ENCODE data around the gene USP16.
"Not testable (repeated sequence)": the region's sequence is repeated elsewhere in the genome, so short reads cannot be mapped to it uniquely, and the experiment has no call there.

The USP16 gene

DNA sequence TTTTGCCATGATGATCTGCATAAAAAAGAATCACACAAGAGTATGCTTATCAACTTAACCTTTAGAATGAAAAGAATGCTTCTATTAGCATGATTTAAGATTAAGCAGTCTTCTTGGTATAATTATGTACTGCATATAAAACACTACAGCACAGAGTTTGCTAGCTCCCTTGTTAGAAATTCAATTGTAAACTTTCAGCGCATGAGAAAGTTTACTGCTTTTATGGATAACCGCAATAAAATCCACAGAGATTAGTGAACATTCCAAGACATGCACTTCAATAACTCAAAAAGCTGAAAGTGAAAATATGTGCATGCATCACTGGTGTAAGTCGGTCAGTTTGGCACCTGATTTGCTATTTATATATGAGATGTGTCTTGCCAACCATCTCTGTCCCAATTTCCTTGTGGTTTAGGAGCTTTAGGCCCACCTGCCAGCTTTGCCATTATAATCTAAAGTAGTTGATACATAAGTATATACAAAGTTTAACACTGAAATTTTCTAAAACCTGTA lies 32.1 kb downstream of the USP16 start:
- no peak overlapping the region for H3K4me3 ChIP-seq (ENCODE audit: low read depth in 1 of 2, low read length in 2 of 2)
- no peak overlapping the region for H3K9ac ChIP-seq (ENCODE audit: low read depth in 1 of 2, low read length in 2 of 2)
- peaks cover 41 to 76% of the 10 kb centered on the region in 2 donors for H3K36me3 ChIP-seq (ENCODE audit: control insufficient read depth in 1 of 2, insufficient read depth in 2 of 2, low read length in 2 of 2)
- no peaks in the 10 kb centered on the region for H3K27me3 ChIP-seq (ENCODE audit: control insufficient read depth in 1 of 2, insufficient read depth in 2 of 2, low read length in 2 of 2)
- H3K9me3 ChIP-seq (ENCODE audit: control insufficient read depth in 1 of 2, low read length in 2 of 2), result no peaks in the 10 kb centered on the region
- no peaks in the 10 kb centered on the region for H3K4me1 ChIP-seq (ENCODE audit: control insufficient read depth in 1 of 2, insufficient read depth in 2 of 2, low read length in 2 of 2)
- H3K27ac ChIP-seq (ENCODE audit: low read depth, low read length), result no peak overlapping the region

DNA sequence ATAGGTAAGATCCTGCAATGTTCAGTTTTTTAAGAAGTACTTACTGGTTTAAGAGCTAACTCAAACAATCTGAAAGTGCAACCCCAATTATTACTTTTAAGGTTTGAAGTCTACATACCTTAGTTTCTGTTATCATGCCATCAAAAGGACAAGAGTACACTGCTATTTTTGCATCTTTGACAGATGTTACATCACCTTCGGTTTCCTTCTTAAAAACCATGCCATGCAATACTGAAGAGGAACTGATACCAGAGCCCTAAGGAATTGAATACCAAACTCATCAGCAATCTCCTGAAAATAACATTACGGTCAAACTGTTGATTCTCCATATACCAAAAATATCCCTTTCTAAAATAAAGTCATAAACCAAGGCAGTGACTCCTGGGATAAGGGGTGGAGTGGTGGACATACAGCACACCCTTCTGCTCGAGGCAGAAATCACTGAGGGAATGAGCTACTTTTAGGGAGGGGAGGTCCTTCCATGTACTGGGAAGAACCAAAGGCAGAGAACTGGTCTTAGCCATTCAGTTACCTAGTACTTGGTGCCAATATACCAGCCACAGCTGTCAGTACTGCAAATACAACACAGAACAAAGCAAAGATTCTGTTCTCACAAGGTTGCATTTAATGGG lies 40.5 kb downstream of the USP16 start:
- Histone ChIP-seq H3K9ac (ENCODE audit: low read depth in 1 of 2, low read length in 2 of 2) (no peak overlapping the region), H3K36me3 (ENCODE audit: control insufficient read depth in 1 of 2, insufficient read depth in 2 of 2, low read length in 2 of 2) (peaks cover 45 to 86% of the 10 kb centered on the region in 2 donors), H3K4me3 (ENCODE audit: low read depth in 1 of 2, low read length in 2 of 2) (no peak overlapping the region), H3K27me3 (ENCODE audit: control insufficient read depth in 1 of 2, insufficient read depth in 2 of 2, low read length in 2 of 2) (no peaks in the 10 kb centered on the region), H3K9me3 (ENCODE audit: control insufficient read depth in 1 of 2, low read length in 2 of 2) (no peaks in the 10 kb centered on the region), H3K4me1 (ENCODE audit: control insufficient read depth in 1 of 2, insufficient read depth in 2 of 2, low read length in 2 of 2) (peaks cover 0 to 4% of the 10 kb centered on the region in 2 donors), H3K27ac (ENCODE audit: low read depth, low read length) (no peak overlapping the region)

DNA sequence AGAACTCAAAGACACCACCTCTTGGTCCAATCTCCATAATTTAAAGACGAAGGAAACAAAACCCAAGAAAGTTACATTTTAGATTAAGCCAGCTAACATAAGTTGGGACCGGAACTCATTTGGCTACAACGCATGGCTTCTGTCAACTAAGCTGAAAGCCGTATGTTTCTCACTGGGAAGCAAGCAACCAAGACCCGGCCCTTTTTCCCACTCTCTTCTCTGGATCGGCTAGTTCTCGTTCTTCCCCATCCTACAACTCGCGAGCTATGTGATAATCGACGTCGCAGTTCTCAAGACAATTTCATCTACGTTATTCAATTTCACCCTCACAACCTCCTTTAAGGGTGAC lies 48.4 kb downstream of the USP16 start:
- Histone ChIP-seq H3K9ac (ENCODE audit: low read depth in 1 of 2, low read length in 2 of 2) (peak overlapping the region; percentile 90 to 96), H3K27ac (ENCODE audit: low read depth, low read length) (peak overlapping the region; percentile 82)

DNA sequence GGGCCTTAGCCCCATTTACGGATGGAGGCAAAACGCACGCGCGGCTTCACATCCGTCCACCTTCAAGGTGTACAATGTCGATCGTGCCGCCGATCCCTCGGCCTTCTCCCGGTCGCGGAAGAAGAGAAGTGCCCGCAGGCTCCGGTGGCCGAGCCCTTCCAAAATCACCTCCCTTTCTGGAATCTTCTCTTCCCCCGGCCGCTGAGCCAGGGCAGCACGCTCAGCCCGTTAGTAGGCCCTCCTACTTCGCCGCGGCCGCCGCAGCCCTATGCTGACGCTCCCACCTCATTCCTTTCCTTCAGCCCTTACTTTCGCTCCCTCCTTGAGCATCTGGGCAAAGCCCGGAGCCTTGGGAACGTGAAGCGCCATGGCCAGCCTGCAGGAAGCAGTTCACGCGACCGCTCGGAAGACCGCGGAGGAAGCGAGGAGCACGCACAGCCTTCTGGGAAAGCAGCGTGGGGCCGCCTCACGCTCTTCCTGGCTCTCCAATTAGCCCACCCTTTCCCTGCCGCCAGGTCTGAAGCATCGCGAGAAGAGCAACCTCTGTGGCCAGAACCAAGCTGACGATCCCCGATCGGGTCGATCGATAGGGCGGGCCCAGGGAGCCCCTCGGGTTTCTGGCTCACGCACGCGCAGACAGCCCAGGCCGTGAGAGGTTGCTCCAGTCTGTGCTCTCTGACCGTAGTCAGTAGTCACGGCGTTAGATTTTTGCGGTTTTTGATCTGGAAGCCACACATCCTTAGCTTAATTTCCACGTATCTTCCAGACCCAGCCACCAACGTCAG lies 48.9 kb downstream of the USP16 start, which contains the start of gene CCT8:
Gene CCT8 (minus strand): TSS at position 427 of the 785 bp plus-strand sequence. CDS start 58 bp downstream, at position 369.
- Histone ChIP-seq H3K27ac (ENCODE audit: low read depth, low read length) (peak within 1 kb of the TSS; percentile 85), H3K27me3 (ENCODE audit: control insufficient read depth in 1 of 2, insufficient read depth in 2 of 2, low read length in 2 of 2) (no peaks in the 10 kb centered on the region), H3K9me3 (ENCODE audit: control insufficient read depth in 1 of 2, low read length in 2 of 2) (no peaks in the 10 kb centered on the region), H3K9ac (ENCODE audit: low read depth in 1 of 2, low read length in 2 of 2) (peak within 1 kb of the TSS; percentile 90 to 96), H3K36me3 (ENCODE audit: control insufficient read depth in 1 of 2, insufficient read depth in 2 of 2, low read length in 2 of 2) (peaks cover 3 to 4% of the 10 kb centered on the region in 2 donors), H3K4me3 (ENCODE audit: low read depth in 1 of 2, low read length in 2 of 2) (peak within 1 kb of the TSS; percentile 94 to 96), H3K4me1 (ENCODE audit: control insufficient read depth in 1 of 2, insufficient read depth in 2 of 2, low read length in 2 of 2) (peaks cover 22% of the 10 kb centered on the region in 2 donors)

More for the DNA sequence above, 48.4 kb downstream of the USP16 start:
- peak overlapping the region; percentile 94 to 96 for H3K4me3 ChIP-seq (ENCODE audit: low read depth in 1 of 2, low read length in 2 of 2)
- H3K36me3 ChIP-seq (ENCODE audit: control insufficient read depth in 1 of 2, insufficient read depth in 2 of 2, low read length in 2 of 2), result peaks cover 3 to 8% of the 10 kb centered on the region in 2 donors
- H3K27me3 ChIP-seq (ENCODE audit: control insufficient read depth in 1 of 2, insufficient read depth in 2 of 2, low read length in 2 of 2), result no peaks in the 10 kb centered on the region
- peaks cover 20 to 22% of the 10 kb centered on the region in 2 donors for H3K4me1 ChIP-seq (ENCODE audit: control insufficient read depth in 1 of 2, insufficient read depth in 2 of 2, low read length in 2 of 2)
- H3K9me3 ChIP-seq (ENCODE audit: control insufficient read depth in 1 of 2, low read length in 2 of 2), result no peaks in the 10 kb centered on the region

DNA sequence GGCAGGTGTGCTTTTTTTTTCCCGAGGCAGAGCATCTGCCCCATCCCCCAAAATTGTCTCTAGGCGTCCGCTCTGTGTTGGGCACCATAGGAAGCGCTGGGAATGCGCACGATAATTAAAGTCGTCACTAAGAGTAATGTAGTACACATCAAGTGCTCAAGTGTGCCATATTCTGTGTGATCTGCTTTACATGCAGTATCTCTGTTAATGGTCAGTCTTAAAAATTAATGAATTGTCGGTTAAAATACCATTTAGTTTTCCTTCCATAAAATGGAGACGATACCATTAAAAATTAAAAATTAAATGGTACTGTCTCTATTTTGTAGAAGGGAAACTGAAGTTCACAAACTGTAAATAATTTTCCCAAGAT lies 49.5 kb downstream of the USP16 start:
- Histone ChIP-seq H3K9me3 (ENCODE audit: control insufficient read depth in 1 of 2, low read length in 2 of 2) (no peaks in the 10 kb centered on the region), H3K36me3 (ENCODE audit: control insufficient read depth in 1 of 2, insufficient read depth in 2 of 2, low read length in 2 of 2) (peaks cover 0 to 2% of the 10 kb centered on the region in 2 donors), H3K4me1 (ENCODE audit: control insufficient read depth in 1 of 2, insufficient read depth in 2 of 2, low read length in 2 of 2) (peaks cover 22 to 27% of the 10 kb centered on the region in 2 donors), H3K27ac (ENCODE audit: low read depth, low read length) (peak overlapping the region; percentile 85), H3K9ac (ENCODE audit: low read depth in 1 of 2, low read length in 2 of 2) (peak overlapping the region; percentile 90 to 96), H3K27me3 (ENCODE audit: control insufficient read depth in 1 of 2, insufficient read depth in 2 of 2, low read length in 2 of 2) (no peaks in the 10 kb centered on the region), H3K4me3 (ENCODE audit: low read depth in 1 of 2, low read length in 2 of 2) (peak overlapping the region; percentile 94 to 96)

DNA sequence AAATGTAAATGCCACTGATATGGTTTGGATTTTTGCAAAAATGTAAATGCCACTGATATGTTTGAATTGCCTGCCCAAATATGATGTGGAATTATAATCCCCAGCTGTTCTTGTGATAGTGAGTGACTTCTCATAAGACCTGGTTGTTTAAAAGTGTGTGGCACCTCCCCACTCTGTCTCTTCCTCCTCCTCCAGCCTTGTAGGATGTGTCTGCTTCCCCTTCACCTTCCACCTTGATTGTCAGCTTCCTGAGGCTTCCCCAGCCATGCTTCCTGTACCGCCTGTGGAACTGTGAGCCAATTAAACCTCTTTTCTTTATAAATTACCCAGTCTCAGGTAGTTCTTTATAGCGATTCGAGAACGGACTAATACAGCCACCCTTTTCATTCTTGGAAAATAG lies 50.3 kb downstream of the USP16 start:
- no peaks in the 10 kb centered on the region for H3K9me3 ChIP-seq (ENCODE audit: control insufficient read depth in 1 of 2, low read length in 2 of 2)
- peaks cover 22 to 35% of the 10 kb centered on the region in 2 donors for H3K4me1 ChIP-seq (ENCODE audit: control insufficient read depth in 1 of 2, insufficient read depth in 2 of 2, low read length in 2 of 2)
- no peaks in the 10 kb centered on the region for H3K36me3 ChIP-seq (ENCODE audit: control insufficient read depth in 1 of 2, insufficient read depth in 2 of 2, low read length in 2 of 2)
- H3K9ac ChIP-seq (ENCODE audit: low read depth in 1 of 2, low read length in 2 of 2), result no peak overlapping the region
- no peaks in the 10 kb centered on the region for H3K27me3 ChIP-seq (ENCODE audit: control insufficient read depth in 1 of 2, insufficient read depth in 2 of 2, low read length in 2 of 2)
- H3K27ac ChIP-seq (ENCODE audit: low read depth, low read length), result no peak overlapping the region
- no peak overlapping the region for H3K4me3 ChIP-seq (ENCODE audit: low read depth in 1 of 2, low read length in 2 of 2)

- Histone ChIP-seq H3K9ac (ENCODE audit: low read depth in 1 of 2, low read length in 2 of 2) (no peak overlapping the region), H3K27me3 (ENCODE audit: control insufficient read depth in 1 of 2, insufficient read depth in 2 of 2, low read length in 2 of 2) (no peaks in the 10 kb centered on the region), H3K36me3 (ENCODE audit: control insufficient read depth in 1 of 2, insufficient read depth in 2 of 2, low read length in 2 of 2) (no peaks in the 10 kb centered on the region), H3K4me3 (ENCODE audit: low read depth in 1 of 2, low read length in 2 of 2) (no peak overlapping the region), H3K9me3 (ENCODE audit: control insufficient read depth in 1 of 2, low read length in 2 of 2) (no peaks in the 10 kb centered on the region), H3K4me1 (ENCODE audit: control insufficient read depth in 1 of 2, insufficient read depth in 2 of 2, low read length in 2 of 2) (peaks cover 22 to 43% of the 10 kb centered on the region in 2 donors), H3K27ac (ENCODE audit: low read depth, low read length) (no peak overlapping the region)
Measured at GRCh38 chr21:29075706-29076466, 51.4 kb downstream of the USP16 start.

DNA sequence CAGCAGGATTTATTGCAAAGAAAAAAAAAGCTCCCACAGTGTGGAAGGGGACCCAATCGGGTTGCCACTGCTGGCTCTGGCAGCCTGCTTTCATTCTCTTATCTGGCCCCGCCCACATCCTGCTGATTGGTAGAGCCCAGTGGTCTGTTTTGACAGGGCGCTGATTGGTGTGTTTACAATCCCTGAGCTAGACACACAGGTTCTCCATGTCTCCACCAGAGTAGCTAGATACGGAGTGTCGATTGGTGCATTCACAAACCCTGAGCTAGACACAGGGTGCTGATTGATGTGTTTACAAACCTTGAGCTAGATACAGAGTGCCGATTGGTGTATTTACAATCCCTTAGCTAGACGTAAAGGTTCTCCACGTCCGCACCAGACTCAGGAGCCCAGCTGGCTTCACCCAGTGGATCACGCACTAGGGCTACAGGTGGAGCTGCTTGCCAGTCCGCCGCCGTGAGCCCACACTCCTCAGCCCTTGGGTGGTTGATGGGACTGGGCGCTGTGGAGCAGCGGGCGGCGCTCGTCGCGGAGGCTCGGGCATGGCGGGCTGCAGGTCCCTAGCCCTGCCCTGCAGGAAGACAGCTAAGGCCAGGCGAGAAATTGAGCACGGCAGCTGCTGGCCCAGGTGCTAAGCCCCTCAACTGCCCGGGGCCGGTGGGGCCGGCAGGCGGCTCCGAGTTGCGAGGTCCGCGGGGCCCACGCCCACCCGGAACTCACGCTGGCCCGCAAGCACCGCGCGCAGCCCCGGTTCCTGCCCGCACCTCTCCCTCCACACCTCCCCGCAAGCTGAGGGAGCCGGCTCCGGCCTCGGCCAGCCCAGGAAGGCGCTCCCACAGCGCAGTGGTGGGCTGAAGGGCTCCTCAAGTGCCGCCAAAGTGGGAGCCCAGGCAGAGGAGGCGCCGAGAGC lies 52.5 kb downstream of the USP16 start:
- H3K27me3 ChIP-seq (ENCODE audit: control insufficient read depth in 1 of 2, insufficient read depth in 2 of 2, low read length in 2 of 2); H3K36me3 ChIP-seq (ENCODE audit: control insufficient read depth in 1 of 2, insufficient read depth in 2 of 2, low read length in 2 of 2); H3K9me3 ChIP-seq (ENCODE audit: control insufficient read depth in 1 of 2, low read length in 2 of 2): not testable (repeated sequence)
- Histone ChIP-seq H3K4me1 (ENCODE audit: control insufficient read depth in 1 of 2, insufficient read depth in 2 of 2, low read length in 2 of 2) (peaks cover 13 to 34% of the 10 kb centered on the region in 2 donors), H3K27ac (ENCODE audit: low read depth, low read length) (peak overlapping the region; percentile 85), H3K9ac (ENCODE audit: low read depth in 1 of 2, low read length in 2 of 2) (peak overlapping the region; percentile 65 to 79), H3K4me3 (ENCODE audit: low read depth in 1 of 2, low read length in 2 of 2) (peak overlapping the region; percentile 66 to 76)

- Histone ChIP-seq H3K4me3 (ENCODE audit: low read depth in 1 of 2, low read length in 2 of 2) (peak overlapping the region; percentile 66 to 76), H3K9ac (ENCODE audit: low read depth in 1 of 2, low read length in 2 of 2) (peak overlapping the region; percentile 65 to 79), H3K27ac (ENCODE audit: low read depth, low read length) (peak overlapping the region; percentile 85), H3K36me3 (ENCODE audit: control insufficient read depth in 1 of 2, insufficient read depth in 2 of 2, low read length in 2 of 2) (no peaks in the 10 kb centered on the region), H3K9me3 (ENCODE audit: control insufficient read depth in 1 of 2, low read length in 2 of 2) (no peaks in the 10 kb centered on the region), H3K27me3 (ENCODE audit: control insufficient read depth in 1 of 2, insufficient read depth in 2 of 2, low read length in 2 of 2) (no peaks in the 10 kb centered on the region), H3K4me1 (ENCODE audit: control insufficient read depth in 1 of 2, insufficient read depth in 2 of 2, low read length in 2 of 2) (peaks cover 6 to 28% of the 10 kb centered on the region in 2 donors)
Measured at GRCh38 chr21:29077651-29078090, 53.2 kb downstream of the USP16 start.
